IPS DF 19.7 (cell line): ENCODE measurements around the gene ENTR1.

Source experiments
- DNase-seq: peaks from one replicate; pipeline ENCODE4 v3.0.0-alpha.2; 2013; ENCODE audit warnings: low read depth, low spot score

The ENTR1 gene

DNA sequence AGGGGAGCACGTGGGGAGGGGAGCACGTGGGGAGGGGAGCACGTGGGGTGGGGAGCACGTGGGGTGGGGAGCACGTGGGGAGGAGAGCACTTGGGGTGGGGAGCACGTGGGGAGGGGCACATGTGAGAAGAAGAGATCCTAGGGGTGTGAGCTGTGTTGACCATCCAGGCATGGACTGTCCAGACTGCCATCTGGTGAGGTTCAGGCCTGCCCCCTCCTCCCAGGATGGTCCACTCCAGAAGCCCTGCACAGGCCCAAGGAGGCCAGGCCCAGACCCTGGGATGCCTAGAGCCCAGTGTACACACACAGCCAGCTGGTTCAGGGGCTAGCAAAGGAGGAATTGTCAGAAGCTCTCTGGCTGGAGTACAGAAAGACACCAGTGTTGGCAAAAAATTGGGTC lies 12.8 kb downstream of the ENTR1 start:
- DNase-seq = no peak

DNA sequence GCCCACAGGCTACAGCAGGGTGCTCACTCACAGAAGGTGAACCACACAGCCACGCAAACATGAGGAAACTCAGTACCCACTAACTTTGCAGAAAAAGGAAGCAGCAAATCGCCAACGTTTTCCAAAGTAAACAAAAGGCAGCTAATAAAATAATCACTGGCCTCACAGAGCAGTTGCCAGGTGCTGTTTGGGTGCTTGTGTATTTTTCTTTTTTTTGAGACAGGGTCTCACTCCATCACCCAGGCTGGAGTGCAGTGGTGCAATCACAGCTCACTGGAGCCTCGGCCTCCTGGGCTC lies 14.2 kb downstream of the ENTR1 start:
- no peak for DNase-seq

DNA sequence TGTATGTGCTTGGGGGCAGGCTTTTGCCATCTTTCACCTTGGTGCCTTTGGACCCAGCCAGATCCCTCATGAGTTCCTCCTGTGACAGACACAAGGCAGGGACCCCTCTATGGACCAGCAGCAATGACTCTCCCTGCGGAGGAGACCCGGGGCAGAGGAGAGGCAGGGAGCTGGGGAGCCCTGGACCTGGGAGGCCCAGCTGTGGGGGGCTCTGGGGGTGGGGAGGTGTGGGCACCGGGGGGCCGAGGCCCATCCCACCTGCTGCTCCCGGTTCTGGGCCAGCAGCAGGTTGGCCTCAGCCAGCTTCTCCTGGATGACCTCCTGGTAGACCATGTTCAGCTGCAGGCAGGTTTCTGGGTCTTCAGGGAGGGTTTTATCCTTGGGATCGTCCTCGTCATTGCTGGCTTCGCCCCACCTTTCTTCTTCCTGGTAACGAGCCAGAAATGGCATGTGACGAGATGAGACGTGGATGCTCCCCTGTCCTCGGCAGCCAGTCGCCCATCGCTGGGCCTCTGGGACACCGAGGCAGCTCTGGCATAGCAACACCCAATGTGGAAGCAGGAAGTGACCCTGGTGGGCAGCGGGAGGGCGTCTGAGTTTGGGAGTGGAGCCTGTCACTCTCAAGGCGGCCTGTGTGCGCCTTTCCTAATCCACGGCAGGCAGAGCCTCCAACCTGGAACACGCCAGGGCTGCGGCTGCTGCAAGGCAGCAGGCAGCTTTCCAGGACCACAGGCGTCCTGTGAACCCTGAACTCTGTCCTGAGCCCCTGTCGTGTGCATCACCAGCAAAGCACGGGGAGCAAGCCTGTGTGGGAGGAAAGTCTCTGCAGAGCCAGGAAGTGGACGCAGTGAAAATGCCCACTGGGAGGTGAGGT lies 14.8 kb downstream of the ENTR1 start:
- DNase-seq = no peak

DNA sequence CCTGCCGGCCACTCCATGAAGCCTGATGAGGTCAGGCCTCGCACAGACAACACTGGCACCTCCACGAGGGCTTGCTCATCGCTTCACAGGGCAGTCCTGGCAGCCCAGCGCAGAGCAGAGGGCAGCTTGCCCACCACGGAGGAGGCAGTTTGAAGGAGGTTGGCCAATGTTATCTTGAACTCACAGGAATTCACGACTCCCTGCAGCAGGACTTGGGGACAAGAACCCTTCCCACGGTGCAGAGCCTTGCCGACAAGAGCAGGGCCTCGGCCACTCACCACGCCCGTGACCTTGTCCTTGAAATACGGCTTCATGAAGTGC lies 15.4 kb downstream of the ENTR1 start:
- no peak for DNase-seq

DNA sequence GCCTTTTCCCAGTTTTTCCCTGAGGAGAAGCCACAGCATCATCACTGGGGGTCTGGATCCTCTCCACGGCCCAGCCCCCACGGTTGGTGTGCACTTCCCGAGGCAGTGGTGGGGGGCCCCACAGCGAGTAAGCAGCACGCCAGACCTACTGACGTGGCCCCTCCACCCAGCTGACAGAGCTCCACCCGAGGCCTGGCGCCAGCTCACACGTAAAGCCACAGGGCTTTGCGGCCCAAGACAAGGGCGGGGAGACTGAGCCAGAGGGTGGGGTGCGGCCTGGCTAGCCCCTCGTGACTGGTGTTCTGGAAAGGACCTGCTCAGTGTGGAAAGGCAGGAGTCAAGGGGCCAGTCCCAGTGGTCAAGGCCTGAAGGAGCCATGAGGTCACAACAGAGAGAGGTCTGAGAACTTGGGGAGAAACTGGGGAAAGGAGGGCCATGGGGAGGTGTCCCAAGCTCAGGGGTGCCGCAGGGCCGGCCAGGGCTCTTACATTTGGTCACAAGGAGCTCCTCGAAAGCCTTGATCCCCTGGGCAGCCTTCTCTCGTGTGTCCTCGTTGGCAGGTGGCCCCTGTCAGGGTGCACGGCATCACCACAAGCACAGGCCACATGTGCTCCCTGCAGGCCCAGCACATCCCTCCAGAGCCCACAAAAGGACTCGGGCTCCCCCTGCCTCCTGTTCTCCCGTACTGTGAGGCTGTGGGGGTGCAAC lies 15.9 kb downstream of the ENTR1 start:
- no peak for DNase-seq

DNA sequence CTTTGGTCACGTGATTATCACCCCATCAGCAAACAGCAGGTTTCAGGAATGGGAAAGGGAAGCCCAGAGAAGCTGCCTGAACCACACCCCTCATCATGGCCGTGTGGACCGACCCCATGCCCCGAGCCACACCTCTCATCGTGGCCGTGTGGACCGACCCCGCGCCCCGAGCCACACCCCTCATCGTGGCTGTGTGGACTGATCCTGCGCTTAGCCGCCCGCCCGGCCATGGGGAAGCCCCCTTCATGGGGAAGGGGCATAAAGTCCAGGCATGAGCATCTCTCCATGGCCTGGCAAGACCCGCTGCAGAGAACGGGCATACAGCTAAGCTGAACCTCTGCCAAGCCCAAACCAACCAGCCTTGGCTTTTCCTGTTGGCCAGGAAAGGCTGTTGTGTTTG lies 16.9 kb downstream of the ENTR1 start:
- no peak for DNase-seq

DNA sequence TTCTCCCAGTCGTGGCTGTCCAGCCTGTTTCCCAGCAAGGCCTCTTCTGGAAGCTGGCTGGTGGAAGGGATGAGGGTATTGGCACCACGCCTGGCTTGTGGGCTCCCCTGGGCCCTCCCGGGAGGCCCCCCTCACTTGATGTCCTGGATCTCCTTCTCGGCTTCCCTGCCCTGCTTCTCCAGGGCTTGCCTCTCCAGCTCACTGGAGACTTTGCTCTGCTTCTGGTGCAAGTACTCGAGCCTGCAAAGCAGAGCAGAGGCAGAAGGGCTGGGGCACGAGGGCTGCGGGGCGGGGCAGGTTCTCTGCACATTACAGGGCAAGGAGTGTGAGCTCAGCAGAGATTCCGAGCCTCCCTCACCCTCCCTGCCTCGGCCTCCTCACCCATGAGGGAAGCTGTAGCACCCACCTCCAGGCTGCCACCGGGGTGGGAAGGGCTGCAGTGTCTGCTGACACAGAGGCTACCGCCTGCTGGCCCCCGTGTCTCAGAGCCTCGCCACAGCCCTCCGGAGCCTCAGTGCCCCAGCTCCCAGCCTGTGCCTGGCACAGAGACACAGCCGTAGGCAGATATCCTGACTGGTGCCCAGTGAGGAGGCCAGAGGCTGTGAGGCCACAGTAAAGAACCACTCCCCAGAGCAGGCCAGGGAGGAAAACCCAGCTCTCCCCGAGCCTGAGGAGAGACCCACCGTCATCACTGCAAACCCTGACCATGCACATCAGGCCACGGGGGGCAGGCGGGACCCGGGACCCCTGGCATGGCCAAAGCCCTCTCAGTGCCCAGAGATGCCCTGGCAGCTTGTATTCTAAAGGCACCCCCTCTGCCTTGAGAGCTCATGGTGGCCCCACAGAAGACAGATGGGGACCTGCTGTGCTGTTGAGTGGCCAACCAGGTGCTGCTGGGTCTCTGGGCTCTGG lies 17.6 kb downstream of the ENTR1 start:
- no peak for DNase-seq

DNA sequence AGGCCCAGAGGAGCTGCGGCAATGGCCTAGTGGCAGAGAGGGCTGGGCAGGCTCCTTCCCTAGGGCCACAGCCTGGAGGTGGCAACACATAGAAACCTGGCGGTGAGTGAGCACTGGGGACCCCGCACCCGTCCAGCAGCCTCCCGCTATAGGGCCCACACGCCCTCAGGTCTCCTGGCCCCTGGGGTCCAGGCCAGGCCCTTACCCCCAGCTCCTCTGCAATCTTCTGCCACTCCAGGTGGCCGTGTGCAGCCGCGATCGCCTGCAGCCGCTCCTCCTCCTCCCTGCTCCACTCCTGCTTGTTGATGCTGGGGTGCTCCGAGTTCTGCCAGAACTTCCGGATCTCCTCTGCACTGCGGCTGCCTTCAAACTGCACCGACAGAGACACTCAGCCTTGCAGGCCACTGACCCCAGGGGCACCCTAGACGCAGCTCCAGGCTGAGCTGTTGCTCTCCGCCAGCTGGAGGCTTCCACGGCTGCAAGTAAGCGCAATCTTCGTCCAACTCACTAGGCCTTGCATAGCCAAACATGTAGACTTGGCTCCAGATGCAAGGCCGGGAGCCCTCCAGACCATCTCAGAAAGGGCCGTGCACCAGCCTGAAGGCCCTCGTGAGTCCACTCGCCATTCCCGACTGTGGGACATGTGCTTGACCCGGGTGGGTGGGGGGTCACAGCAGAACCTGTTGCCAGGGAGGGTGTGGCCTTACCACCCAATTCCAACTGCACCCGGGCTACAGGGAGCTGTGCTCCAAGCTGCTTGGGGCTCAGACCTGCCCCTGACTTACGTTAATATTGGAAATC lies 18.5 kb downstream of the ENTR1 start:
- DNase-seq = no peak

DNA sequence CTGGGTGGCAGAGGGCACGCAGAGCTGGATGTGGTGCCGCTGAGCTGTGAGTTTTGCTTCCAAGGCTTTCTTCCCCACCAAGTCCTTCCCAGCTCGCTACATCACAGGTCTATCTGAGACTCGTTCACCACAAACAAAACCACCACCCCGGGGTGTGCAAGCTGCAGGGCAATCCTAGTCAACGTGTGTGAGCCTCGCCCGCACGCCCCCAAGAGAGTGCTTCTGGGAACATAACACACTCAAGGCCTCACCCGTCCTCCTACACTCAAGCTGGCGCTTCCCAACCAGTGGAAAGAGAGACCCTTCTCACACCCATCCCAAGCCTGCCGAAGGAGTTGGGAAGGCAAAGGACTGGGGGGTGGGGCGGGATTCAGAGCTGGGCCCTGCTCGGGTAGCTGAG lies 21.0 kb downstream of the ENTR1 start:
- DNase-seq = no peak

DNA sequence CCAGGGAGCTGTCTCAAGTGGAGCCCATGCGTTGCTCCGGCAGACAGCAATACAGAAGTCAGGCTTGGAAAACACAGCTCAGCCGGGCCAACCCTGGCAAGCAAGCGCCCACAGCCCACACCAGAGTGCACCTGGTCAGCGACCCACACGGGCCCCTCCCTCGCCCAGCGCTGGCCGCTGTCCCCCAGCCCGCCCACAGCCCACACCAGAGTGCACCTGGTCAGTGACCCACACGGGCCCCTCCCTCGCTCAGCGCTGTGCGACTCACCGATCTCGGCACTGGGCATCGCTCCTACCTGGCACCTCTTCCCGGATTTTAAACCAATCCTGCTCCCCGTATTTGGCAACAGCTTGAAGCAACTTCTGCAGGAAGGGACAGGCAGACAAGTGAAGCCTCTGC lies 23.2 kb downstream of the ENTR1 start:
- DNase-seq = no peak

DNA sequence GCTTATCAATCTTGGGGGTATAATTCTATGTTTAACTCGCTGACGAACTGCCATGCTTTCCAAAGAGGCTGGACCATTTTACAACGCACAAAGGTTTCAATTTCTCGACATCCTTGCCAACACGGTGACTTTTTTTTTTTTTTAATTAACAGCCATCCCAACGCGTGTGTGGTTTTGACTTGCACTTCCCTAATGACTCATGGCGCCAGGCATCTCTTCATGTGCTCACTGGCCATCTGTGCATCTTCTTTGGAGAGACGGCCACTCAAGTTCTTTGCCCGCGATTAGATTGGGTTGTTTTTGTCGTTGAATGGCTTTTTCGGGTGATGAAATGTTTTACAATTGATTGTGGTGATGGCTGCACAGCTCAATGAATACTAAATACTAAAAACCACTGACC lies 24.4 kb downstream of the ENTR1 start:
- DNase-seq = no peak

DNA sequence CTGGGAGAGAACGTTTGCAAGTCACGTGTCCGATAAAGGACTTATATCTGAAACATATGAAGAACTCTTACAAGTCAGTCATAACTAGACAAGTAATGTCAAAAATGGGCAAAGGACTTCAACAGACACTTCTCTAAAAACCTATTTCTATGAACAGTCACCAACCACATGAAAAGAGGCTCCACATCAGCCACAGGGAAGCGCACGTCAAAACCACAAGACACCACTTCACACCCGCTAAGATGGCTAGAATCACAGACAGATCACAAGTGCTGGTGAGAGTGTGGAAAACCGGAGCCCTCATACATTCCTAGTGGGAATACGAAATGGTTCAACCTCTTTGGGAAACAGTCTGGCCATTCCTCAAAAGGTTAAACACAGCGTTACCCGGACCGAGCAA lies 25.4 kb downstream of the ENTR1 start:
- DNase-seq = no peak

DNA sequence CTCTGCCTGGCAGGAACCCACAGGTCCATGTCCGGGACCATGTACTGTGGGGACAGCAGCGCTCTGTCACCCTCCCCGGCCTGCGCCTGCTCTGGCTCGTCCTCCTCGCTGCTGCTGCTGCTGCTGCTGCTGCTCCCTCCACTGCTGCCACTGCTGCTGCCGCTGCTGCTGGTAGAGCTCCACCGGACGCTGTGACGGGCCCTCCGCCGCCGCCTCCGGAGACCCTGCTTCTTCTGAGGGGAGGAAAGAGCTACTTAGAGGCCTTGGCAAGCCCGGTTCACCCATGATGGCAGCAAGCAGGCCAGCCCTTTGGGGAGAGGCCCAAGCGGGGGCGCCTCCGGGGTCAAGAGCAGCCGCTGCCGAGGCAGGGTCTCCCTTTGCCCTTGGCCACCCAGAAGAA lies 27.0 kb downstream of the ENTR1 start:
- no peak for DNase-seq

DNA sequence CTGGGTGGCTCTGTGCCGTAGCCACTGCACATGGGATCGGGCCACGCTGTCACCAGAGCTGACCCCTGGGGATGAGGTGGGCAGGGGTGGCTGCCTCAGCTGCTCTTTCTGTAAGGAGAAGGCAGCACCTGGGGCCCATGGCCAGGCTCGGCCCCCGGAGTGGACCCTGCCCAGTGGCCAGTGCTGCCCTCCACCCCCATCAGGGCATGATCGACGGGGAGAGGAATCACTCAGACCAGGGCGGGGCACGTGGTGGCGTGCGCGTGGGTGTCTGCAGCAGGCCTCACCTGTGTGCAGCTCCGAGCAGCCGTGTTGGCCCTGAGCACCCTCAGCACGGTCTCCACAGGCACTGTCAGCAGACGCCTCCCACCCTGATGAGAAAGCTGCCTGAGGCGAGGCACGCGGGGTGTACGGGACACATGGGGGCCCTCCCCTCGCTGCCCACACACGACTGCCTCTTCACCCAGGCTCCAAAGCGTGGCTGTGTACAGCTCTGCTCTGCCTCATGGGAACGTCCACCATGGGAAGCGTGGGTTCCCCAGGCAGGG lies 28.4 kb downstream of the ENTR1 start:
- DNase-seq = no peak

DNA sequence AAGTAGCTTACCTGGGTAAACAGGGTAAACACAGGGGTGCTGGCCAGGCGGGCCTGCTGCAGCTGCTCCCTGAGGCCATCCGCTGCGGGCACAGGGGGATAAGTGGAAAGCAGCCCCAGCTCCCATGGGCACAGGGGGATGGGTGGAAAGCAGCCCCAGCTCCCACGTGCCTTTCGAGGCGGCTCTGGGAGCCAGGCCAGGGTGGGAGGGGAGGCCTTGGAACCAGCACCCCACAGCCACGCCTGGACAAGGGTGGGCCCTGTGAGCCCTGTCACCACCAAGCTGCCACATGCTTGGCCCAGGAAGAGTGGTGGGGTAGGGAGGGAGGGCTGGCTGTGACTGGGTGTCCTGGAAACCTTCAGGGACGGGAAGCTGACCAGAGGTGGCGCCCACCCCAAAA lies 29.1 kb downstream of the ENTR1 start:
- DNase-seq = no peak

DNA sequence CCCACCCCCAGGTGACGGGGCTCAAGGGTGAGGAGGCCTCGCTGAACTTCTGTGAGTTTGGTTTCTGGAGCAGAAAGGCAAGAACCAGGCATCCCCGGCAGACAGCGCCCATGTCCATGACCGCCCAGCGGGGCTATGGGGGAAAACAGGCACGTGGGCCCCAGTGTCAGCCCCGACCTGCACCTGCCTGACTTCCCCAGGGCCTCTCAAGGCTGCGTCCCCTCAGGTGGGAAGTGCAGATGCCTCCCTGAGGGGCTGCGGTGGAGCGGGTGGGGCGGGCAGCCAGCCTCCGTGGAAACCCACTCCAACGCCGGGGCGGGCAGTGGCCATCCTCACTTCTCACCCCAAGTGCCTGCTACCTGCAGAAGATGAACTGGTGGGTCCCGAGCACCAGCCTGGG lies 30.0 kb downstream of the ENTR1 start:
- DNase-seq = no peak

DNA sequence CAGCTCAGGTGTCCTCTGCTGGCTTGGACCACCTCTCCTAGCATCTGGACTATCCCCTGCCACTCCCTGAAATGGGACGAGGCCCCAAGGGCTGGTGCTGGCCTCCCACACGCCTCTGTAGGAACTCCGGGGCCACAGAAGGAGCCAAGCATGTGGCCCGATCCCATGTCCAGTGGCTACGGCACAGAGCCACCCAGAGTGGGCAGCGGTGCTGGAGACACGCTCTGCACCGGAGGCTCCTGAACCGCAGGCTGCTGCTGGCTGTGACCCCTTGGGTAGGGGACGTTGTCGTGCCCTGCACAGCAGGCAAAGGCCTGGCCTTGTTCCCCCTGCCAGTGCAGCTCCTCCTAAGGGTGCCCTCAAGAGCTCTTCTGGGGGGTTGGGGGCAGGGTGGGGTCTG lies 30.5 kb downstream of the ENTR1 start:
- DNase-seq = no peak

DNA sequence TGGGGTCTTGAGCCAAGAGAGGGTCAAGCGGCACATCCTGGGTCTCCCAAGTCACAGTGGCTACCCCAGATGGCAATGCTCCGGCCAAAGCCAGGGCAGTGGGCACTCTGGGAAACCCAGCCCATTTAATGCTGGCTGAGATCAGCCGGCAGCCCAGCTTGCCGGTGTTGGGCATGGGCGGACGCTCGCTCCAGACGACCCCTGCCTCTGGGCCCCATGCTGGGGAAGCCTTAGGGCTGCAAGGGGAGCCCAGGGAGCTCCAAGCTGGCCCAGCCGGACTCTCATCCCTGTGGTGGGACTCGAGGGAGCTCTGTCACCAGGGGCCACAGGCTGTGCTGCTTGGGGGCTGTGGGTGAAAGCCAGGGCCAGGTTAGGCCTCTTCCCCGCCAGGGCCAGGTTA lies 31.0 kb downstream of the ENTR1 start:
- no peak for DNase-seq

DNA sequence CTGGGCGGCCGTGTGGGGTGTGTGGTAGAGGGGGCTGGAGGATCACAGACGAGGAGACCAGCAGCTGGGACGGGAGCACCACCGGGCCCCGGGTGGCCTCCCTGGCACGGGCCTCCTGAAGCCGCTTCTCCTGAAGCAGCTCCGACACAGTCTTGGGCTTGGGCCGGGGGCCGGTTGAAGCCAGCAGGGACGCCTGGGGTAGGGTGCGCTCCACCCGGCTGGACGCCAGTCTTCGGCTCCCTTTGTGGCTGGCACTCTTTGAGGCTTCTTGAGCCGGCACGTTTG lies 31.5 kb downstream of the ENTR1 start:
- DNase-seq = no peak

DNA sequence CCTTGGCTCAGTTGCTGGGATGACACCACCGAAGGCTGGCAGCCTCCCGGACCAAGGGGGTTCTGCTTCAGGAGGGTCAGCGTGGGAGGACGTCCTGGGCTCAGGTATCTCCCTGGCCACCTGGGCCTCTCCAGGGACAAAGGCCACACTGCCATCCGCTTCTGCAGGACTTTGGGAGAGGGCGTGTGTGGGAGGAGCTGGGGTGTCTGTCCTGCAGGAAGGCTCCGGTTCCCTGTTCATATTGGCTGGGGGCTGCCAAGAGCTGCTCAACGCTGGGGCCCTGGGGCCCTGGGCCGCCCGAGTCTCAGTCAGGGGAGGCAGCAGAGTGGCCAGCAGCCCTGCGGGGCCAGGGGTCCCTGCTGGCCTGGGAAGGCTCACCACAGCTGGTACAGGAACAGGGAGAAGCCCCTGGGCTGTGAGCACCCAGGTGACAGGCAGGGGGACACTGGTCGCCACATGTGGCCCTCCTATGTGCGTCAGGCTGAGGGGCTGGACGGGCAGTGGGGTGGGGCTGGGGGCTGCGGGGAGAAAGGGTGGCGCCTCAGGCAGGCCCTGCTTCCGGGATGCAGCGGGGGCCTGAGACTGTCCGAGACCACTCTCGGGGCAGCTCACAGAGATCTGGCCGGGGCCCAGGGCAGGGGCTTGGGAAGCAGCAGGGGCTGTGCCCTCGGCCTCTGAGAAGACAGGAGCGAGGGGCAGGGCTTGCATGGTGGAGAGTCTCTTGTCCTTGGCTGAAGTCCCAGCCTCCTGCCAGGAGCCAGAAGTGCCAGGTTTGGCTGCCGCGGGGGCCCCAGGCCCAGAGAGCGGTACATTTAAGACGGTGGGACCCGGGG lies 32.0 kb downstream of the ENTR1 start:
- no peak for DNase-seq
